ENCODE results near the gene PLD1.

GRCh38 chr3:171783626-171784025 lies 26.7 kb downstream of the PLD1 start:
- TF ChIP-seq CTCF (IDR thresholded peaks at IDR 0.05) (no peak), POLR2AphosphoS5 (IDR thresholded peaks at IDR 0.05) (no peak), POLR2A (IDR thresholded peaks at IDR 0.05) (no peak), EP300 (IDR thresholded peaks at IDR 0.05) (no peak)
